GM18507 (cell line): ENCODE measurements around the gene LY6G6F.
A peak's percentile ranks its signal among the peaks of the same experiment; 100 is the strongest.

Experiments
- DNase-seq: peaks from one replicate; pipeline ENCODE4 v3.0.0; 2011; ENCODE audit warnings: low read depth; ENCODE audit not compliant: insufficient read length; ENCODE audit errors: extremely low spot score
- FAIRE-seq: peaks from 2 replicates; lab custom pipeline; 2011; peaks lifted over from hg19 to GRCh38; lab: Jason Lieb, UNC

LY6G6F gene

GRCh38 chr6:31720196-31720770 lies 13.6 kb downstream of the LY6G6F start:
- DNase-seq (no peak), FAIRE-seq (no peak)

DNA sequence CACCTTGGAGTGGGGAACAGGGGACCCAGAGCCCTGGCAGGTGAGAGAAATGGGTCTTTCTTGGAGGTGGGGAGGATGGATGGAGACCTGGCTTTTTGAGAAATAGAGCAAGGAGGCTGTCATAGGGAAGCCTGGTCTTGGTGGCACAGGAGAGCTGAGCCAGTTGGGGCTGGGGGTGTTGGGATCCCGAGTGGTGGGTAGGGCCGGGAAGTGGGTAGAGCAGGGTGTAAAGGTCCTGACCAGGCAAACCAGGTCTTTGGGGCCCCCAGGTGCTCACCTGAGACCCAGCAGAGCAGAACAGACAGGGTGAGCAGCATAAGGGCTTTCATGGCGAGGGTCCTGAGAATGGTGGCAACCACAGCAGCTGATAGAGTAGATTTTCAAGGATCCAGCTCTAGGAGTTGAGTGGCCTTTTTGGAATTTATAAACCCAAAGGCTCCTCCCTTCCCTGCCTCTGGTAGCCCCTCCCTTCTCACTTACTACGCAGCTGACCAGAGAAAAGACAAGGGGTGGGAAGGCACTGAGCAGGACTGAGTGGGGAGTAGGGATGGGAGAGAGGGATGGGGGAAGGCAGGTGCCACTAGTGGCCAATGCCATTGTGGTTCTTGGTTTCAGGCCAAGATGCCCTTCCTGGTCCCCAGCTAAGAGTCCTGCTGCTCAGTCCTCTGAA lies 14.8 kb downstream of the LY6G6F start, which contains the start of gene LY6G6C:
Gene LY6G6C (minus strand): TSS at position 396 of the 670 bp plus-strand sequence. CDS start 67 bp downstream, at position 329.
- no peak for FAIRE-seq
- no peak for DNase-seq

- no peak for FAIRE-seq
- DNase-seq: no peak
Observed at GRCh38 chr6:31722173-31722572, 15.5 kb downstream of the LY6G6F start.

DNA sequence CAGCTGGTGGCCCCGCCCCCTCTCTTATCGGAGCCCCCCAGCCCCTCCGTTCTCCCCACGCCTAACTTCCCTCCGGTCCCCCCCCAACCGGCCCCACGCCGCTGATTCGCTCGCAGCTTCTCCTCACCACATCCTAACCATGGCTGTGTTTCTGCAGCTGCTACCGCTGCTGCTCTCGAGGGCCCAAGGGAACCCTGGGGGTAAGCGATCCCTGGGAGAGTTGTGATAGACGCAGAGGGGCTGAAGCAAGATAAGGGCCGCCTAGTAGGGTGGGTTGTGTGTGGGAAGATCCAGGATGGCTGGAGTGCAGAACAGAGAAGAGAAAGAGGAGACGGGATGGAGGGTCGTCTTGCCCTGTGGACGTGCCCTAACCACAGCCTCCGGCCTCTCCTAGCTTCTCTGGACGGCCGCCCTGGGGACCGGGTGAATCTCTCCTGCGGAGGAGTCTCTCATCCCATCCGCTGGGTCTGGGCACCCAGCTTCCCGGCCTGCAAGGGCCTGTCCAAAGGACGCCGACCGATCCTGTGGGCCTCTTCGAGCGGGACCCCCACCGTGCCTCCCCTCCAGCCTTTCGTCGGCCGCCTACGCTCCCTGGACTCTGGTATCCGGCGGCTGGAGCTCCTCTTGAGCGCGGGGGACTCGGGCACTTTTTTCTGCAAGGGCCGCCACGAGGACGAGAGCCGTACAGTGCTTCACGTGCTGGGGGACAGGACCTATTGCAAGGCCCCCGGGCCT lies 16.7 kb downstream of the LY6G6F start, which contains the start of gene MPIG6B:
Gene MPIG6B (plus strand): TSS at position 129 of the 735 bp plus-strand sequence. CDS start 11 bp downstream, at position 140.
- FAIRE-seq (no peak), DNase-seq (no peak)

DNA sequence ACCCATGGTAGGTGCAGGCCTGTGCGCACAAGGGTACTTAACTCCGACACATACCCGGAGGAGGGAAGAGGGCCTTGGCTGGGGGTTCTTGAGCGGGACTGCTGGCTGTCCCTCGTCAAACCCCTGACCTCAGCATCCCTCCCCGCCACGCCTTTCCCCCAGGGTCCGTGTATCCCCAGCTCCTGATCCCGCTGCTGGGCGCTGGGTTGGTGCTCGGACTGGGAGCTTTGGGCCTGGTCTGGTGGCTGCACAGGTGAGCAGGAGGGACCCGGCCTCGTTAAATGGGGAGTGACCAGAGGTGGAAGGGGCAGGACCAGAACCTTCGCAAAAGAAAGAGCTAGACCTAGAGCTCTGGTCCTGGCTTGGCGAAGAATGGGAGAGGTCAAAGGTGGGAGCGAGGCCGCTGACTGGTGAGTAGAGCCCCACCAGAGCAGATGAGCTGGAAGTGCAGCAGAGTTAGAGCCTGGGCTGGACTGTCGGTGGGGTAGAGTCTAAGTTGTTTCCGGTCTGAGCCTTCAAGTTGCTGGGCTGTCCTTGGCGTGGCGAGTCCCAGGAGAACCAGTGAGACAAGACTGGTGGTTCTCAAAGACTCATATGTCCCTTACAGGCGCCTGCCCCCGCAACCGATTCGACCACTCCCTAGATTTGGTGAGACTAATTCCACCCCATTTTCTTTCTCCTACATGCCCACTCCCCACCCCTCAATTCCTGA lies 17.5 kb downstream of the LY6G6F start:
- FAIRE-seq (no peak), DNase-seq (no peak)

DNA sequence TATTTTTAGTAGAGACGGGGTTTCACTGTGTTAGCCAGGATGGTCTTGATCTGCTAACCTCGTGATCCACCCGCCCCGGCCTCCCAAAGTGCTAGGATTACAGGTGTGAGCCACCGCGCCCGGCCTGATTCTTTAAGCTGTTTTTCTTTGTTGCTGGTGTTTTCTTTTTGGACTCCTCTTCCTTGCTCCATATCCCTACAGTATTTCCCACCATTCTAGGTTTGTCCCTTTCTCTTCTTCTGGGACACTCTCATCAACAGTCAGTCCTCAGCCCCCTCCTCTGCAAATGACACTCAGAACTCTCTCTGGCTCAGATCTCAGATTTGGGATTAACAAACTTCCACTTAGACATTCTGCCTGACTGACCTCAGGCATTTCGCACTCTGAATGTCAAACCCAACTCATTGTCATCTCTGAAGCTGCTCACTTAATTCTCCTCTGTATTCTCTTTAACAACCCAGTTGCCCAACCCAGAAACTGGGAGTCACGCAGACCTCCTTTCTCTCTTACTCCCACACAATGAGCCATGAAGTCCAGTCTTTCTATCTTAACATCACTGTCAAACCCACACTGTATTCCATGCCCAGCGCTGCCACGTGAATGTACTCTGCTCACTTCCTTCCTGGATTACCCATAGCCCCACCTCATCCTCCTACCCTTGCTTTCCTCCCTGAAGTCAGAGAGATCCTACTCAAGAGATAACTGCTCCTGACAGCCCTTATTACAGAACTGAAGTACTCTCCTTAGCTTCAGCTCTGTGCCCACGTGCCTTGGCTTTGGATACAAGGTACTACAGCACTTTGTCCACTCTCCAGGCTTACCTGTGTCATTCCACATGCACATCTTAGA lies 19.1 kb downstream of the LY6G6F start:
- DNase-seq (no peak), FAIRE-seq (no peak)

- FAIRE-seq: no peak
- no peak for DNase-seq
Observed at GRCh38 chr6:31727034-31727716, 20.5 kb downstream of the LY6G6F start.

GRCh38 chr6:31727717-31728671 lies 21.3 kb downstream of the LY6G6F start:
- FAIRE-seq (peak; percentile 89), DNase-seq (no peak)

DNA sequence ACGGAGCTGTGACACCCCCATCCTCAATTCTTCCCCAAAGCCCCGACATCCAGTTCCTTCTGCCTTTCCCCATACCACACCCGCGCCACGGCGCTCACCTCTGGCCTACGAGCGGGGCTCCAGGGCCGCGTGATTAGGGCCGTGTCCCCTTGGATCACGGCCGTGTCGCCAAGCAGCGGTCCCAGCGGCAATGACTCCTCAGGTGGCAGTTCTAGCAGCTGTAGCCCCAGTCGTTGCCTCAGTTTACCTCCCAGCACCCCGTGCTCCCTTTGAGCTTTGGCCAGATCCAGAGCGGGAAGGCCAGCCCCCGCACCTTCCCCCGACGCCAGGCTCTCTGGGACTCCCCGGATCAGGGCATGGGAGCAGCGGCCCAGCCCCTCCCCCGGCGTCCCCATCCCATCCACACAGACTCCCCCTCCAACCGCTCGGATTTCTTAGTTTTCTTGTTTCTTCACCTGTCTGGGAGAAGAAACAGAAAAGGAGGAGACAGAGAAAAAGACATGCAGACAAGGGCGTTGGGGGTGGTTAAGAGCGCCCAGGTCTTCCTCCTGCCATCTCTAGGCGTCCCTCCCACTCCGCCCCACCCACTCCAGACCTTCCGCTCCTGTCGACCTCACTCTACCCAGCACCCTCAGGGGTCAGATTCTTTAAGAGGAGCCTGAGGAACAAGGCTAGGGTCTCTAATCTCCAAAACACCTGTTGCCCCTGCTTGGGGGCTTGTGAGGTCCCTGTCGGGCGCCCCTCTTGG lies 22.3 kb downstream of the LY6G6F start, which contains the start of gene DDAH2:
Gene DDAH2 (minus strand): TSS at position 533 of the 748 bp plus-strand sequence. CDS start 138 bp downstream, at position 395.
- DNase-seq (no peak), FAIRE-seq (no peak)

DNA sequence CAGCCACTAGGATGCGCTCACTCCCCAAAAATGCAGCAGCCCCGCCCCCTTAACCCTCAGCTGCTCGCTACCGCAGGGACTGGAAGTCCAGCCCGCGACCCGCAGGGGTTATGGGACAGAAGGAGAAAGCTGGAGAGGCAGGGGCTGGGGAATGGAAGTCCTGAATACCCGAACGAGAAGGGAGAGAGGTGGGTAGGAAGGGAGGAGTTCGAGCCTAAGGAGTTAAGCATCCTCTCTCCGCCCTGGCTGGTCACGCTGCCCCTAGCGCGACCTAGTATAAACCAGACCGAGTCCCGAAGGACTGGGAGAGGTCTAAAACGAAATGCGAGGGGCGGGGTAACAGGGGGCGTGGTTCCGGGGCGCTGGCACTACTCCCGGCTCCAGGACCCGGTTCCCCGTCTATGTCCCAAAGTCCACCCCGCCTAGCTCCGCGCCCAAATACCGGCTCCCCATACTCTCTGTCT lies 22.9 kb downstream of the LY6G6F start:
- FAIRE-seq: peak; percentile 73

GRCh38 chr6:31729979-31730630 lies 23.4 kb downstream of the LY6G6F start:
- FAIRE-seq: peak; percentile 21
- DNase-seq: no peak

More for the DNA sequence above, 22.9 kb downstream of the LY6G6F start:
- DNase-seq: no peak

GRCh38 chr6:31730631-31731086 lies 24.0 kb downstream of the LY6G6F start:
- DNase-seq (no peak), FAIRE-seq (no peak)

DNA sequence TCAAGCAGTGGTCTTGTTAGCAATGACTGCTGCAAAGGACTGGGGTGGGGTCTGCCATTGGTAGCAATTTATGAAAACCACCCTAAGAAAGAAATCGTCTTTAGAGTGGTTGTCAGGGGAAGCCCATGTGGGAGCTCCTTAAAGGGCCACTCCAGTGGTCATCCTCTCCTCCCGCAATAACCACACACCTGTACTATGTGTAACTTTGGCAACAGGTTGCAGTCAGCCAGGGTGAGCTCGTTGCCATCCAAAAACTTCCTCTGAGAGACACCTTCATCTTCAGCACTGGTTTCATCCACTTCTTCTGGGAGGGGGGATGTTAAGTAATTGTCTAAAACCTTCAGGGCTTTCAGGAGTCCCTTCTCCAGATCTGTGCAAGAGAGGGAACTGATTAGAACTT lies 25.4 kb downstream of the LY6G6F start:
- no peak for DNase-seq
- no peak for FAIRE-seq

DNA sequence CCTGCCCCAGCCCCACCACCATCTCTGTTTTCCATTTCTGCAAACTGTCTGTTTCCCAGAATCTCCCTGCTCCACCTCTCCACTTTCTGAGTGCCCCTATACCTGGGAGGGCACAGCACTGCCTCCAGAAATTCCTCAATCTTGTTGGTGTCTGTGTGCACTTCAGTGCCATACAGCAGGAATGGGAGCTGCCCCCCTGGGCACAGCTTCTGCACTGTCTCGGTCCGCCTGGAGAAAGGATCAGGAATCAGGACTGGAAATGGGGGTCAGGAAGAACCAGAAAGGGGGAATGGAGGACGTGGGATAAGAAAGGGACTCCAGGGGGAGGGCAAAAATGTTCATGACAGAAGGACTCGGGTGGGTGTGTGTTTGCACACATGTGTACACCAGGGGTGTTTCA lies 27.1 kb downstream of the LY6G6F start:
- FAIRE-seq: no peak
- no peak for DNase-seq

DNA sequence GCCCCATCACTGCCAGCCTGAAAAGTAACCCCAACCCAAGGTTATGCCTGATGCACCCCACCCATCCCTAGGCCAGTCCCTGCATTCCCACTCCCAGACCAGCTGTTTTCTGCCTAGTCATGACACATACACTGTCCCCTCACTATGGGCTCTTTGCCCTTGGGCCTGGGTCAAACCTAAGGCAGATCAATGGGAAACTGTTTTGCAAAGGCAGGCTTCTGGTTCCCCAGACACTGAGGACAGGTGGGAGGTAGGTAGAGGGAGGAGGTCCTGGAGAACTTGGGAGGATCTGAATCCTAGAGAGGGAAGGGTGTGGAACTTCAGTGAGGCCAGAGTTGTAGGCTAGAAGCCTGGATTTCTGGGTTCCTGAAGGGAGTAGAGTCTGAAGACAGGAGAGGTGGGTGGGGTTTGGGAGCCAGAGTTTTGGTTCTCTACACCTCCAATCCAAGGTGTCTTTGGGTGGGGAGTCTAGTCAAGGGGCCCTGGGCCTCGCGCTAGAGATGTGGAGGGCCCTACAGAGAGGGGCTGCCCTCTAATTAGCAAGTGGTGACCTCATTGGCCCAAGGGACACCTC lies 27.7 kb downstream of the LY6G6F start:
- DNase-seq (no peak), FAIRE-seq (no peak)
